GM19455 (cell line): ENCODE results near the gene CSRNP2.
"Not testable (repeated sequence)": the region's sequence is repeated elsewhere in the genome, so short reads cannot be mapped to it uniquely, and the experiment has no call there.

Experiments
- ATAC-seq: cut with Tn5 transposase; IDR thresholded peaks from one replicate; pipeline ENCODE4 v1.9.1; 2021; ENCODE audit not compliant: unreplicated experiment

Gene CSRNP2

GRCh38 chr12:51078346-51078745, 5.0 kb downstream of the CSRNP2 start:
- ATAC-seq: not testable (repeated sequence)

DNA sequence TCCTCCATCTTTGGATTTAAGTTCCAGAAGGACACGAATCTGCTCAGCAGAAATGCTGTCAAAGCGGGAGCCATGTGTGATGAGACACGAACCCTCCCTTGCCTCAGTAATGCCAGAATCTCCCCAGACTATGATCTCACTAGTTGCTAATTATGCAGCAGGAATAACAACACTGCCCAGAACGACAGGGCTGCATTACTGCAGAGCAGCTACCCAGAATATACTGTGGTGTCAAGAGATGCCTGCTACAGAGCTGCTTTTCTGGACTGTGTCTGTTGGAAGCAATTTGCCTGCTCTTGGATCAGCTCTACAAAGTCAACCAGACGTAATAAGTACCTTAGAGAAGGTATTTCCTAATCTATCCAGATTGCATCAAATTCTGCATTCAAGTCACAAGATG, 5.5 kb downstream of the CSRNP2 start:
- ATAC-seq: no peak

DNA sequence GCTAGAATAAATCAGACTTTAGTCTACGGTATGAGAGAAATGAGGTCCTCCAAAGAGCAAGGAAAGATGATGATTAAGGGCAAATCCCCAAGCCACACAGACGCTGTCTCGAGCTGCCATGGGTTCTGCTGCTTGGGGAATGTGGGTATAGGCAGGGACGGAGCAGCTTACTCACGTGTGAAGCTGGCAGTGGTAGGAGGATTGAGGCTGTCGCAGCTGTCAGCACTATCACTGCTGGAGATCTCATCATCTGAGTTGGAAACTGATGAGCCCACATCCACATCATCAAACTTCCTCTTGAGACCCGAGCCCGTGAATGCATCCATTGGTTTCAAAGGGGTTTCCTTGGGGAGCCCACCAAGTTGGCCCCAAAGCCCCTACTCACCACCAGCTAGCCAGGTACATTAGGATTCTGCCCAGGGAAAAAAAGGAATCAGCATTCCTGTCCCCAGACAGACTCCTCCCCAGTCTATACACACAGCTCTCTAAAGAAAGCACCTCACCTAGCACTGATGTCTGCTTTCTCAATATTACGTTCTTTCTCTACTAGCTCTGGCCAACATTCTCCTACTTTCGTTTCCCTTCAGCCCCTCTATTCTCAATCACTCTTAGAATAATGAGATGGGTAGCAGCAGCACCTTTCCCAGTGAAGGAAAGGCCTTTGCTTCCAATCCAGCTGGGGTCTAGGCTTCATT, 7.0 kb downstream of the CSRNP2 start:
- no peak for ATAC-seq

DNA sequence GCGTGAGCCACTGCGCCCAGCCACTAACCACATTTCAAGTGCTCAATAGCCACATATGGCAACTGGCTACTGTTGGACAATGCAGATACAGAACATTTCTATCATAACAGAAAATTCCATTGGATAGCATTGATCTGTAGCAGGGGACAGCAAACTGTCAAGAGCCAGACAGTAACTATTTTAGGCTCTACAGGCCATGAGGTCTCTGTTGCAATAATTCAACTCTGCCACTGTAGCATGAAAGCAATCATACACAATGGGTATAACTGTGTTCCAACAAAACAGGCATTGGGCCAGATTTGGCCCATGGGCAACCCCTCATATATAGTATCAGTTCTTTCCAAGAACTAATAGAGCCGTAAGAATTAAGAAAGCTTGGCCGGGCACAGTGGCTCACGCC, 8.0 kb downstream of the CSRNP2 start:
- ATAC-seq: no peak

GRCh38 chr12:51071663-51072062, 11.7 kb downstream of the CSRNP2 start:
- no peak for ATAC-seq

DNA sequence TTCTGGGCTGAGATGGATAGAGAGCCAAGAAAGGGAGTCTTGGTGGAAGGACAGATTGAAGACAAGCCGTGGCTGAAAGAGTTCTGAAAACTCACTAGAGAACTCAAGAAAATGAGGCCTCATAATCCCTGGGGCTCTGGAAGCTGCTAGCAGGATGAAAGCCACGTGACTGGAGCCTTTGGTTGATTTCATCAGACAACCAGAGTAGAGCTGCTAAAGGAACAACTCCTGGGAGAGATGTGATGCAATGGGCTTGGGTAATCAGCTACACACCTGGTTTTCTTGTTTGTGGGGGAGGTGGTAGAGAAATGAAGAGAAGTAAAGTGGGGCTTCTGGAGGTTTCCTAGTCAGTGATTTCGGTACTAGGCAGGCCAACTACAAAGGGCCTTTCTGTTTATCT, 13.4 kb downstream of the CSRNP2 start:
- no peak for ATAC-seq

DNA sequence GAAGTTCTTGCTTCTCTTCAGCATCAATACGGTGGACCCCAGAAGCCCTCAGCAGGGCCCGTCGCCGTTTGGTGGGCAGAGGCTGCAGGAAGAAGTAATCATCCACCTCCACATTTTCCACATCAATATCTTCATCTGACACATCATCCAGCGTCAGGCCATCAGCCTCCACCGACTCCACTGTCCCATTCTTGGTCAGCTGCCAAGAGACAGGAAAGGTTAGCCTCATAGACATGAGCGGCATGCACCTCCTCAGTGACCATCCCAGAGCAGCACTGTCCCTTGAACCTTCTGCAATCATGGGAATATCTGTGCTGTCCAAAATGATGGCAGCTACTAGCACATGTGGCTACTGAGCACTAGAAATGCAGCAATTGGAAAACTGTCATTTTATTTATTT, 15.6 kb downstream of the CSRNP2 start:
- ATAC-seq: no peak

- ATAC-seq: no peak
Observed at GRCh38 chr12:51067229-51067628, 16.2 kb downstream of the CSRNP2 start.

GRCh38 chr12:51065530-51065929, 17.9 kb downstream of the CSRNP2 start:
- no peak for ATAC-seq

DNA sequence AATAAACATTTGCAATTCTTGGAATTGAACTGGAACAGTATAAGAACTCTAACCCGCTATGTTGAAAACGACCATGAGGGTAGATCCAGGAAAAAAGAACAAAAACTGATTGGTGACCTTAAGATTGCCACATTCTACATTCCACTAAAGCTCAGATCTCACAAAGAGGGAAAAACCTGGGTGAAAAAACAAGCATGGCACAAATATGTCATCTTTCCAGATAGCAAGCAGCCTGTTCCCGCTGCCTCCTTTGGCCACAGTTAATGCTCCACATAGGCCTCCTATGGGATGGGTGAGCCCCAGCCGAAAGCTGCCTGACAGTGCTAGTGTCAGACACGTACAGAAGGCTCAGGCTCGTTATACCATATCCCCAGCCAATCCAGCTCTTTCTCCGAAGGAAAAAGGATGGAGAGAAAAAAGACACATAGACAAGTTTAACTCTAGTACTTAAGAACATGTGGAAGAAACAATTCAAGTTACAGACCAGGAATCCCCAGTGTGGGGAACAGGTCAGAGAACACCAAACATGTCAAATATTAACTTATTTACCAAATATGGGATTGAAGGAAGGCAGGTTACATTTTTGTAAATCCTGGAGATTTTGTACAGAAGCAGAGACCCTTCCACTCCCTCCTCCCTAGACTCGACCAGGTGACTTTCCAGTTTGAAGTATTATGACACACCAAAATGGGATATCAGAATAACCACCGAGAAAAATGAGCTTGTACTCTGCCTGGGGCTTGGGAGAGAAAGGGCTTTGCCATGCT, 20.6 kb downstream of the CSRNP2 start:
- no peak for ATAC-seq

DNA sequence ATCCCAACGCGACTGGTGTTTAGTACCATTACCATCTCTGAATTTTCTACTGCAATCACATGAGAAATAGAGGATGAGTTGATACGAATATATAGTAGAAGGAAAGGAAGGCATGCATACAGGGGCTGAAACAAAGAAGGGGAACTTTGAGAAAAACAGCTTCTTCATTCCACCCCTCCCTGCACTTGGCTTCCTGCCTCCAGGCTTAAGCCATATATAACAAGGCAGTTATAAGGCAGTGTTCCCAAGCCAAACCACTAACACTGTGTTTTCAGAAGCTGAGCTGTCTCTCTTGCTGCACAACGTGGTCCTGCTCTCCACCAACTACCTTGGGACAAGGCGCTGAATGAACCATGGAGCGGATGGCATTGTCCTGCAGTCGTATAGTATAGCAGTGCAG, 24.3 kb downstream of the CSRNP2 start:
- no peak for ATAC-seq

- no peak for ATAC-seq
Observed at GRCh38 chr12:51056242-51056641, 27.2 kb downstream of the CSRNP2 start.

- ATAC-seq: no peak
Observed at GRCh38 chr12:51055060-51055459, 28.3 kb downstream of the CSRNP2 start.

DNA sequence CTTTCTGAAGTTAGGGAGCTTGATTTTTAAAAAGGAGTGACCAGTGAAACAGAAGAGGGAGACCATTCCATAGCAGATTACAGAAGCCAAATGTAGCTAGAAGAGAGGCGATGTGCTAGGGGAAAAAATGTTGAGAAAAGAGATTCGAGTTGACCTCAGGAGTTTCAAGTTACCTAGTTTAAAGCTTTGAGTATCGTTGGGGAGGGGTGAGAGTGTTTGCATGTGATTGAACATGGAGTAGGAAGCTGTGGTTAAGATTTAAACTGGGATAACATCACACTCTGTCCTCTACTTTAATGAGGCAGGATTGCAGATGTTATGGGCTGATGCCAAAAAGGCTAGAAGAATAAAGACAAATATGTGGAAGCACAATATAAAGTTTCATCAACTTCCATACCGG, 31.6 kb downstream of the CSRNP2 start:
- no peak for ATAC-seq

GRCh38 chr12:51049525-51049924, 33.9 kb downstream of the CSRNP2 start:
- no peak for ATAC-seq

- ATAC-seq: no peak
Observed at GRCh38 chr12:51048661-51049251, 34.6 kb downstream of the CSRNP2 start.

GRCh38 chr12:51047655-51048540, 35.5 kb downstream of the CSRNP2 start, which contains the start of gene LETMD1:
LETMD1 (plus strand) TSS chr12:51048327; CDS start chr12:51048357, 30 bp downstream.
- peak; percentile 96 for ATAC-seq

- no peak for ATAC-seq
Observed at GRCh38 chr12:51036279-51036678, 47.1 kb downstream of the CSRNP2 start.

GRCh38 chr12:51033457-51034089, 49.8 kb downstream of the CSRNP2 start:
- ATAC-seq: no peak

- ATAC-seq: no peak
Observed at GRCh38 chr12:51033048-51033447, 50.3 kb downstream of the CSRNP2 start.

DNA sequence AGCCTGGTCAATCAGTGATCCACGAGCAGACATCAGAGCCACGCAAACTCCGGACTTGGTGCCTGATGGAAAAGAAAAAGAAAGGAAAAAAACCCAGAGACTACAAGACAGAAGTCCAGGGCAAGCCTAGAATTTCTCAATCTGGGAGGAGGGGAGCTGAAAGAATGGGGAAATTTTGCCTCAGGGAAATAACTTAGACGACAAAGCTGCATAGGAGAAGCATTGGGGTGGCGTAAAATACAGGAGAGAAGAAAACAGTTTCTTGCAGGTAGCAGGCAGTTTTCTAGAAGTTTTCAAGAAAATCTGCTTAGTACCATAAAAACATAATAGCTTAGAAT, 54.6 kb downstream of the CSRNP2 start:
- no peak for ATAC-seq
